ENCODE results near the gene TUBB1.

- TF ChIP-seq POLR2A (IDR thresholded peaks at IDR 0.05) = no peak
- no peak for TF ChIP-seq CTCF (IDR thresholded peaks at IDR 0.05)
- TF ChIP-seq POLR2AphosphoS5 (IDR thresholded peaks at IDR 0.05) = no peak
These were observed 31.3 kb upstream of the TUBB1 start for GRCh38 chr20:58987790-58988564.

Measured in gastroesophageal sphincter (tissue), 3 donors.